ENCODE measurements around the gene B4GALT7.
"Not testable (repeated sequence)": the region's sequence is repeated elsewhere in the genome, so short reads cannot be mapped to it uniquely, and the experiment has no call there.

The B4GALT7 gene, protein sequence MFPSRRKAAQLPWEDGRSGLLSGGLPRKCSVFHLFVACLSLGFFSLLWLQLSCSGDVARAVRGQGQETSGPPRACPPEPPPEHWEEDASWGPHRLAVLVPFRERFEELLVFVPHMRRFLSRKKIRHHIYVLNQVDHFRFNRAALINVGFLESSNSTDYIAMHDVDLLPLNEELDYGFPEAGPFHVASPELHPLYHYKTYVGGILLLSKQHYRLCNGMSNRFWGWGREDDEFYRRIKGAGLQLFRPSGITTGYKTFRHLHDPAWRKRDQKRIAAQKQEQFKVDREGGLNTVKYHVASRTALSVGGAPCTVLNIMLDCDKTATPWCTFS

DNA sequence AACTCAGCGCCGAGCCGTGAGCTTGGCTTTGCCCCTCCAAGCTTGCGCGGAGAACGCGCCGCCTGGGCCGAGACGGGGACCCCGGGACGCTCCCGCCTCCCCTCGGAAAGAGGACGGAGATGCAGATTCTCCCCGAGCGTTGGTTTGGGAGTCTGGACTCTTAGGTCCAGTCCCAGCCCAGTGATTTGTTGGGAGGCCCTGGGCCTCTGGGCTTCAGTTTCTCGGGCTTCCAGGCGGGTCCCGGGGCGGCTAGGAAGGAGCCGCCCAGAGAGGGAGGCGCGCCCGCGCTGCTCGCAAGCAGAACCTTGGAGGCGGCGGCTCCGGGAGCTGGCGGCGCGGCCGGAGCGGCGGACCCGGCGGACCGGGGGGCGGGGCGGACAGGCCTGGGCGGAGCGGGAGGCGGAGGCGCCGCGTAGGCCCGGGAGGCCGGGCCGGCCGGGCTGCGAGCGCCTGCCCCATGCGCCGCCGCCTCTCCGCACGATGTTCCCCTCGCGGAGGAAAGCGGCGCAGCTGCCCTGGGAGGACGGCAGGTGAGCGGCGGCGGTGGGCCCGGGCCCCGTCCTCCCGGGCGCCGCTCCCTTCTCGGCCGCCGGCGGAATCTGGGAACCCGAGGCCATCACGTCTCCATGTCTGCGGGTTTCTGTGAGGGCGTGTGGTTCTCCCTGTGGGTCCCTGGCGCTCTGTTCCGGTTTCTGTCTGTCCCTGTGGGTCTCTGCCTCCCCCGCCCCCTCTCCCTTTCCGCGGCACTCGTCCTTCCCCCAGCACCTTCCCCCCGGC, at the start of gene B4GALT7:
TSS of gene B4GALT7 (plus strand) at position 402 of the 777 bp plus-strand sequence. CDS start at position 481, 79 bp downstream.
- peak; percentile 89 to 90 for DNase-seq

DNA sequence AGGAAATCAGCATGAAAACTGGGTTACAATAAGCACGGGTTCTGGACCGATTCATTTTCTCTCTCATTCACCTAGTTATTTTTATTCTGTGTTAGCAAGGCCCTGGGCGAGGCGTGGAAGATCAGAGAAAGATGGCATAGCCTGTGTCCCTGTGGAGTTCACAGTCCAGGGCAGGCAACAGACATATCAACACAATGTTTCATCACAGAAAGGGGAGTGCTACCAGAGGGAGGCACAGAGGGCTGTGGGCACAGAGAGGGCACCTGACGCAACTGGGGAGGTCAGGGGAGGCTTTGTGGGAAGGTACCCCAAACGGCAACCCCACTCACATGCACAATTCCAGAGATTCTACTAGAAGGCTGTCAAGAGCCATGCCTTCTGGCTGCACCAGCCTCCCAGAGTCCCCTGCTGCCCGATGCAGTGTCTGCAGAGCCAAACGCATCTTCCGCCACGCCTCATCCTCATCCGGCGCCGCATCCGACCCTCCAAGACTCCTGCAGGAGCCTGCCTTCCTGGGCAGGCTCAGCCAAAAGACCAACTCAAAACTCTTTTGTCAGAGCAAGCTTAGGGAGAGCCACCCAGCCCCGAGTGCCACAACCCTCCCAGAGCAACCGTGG, 47.0 kb upstream of the B4GALT7 start:
- no peak for DNase-seq

DNA sequence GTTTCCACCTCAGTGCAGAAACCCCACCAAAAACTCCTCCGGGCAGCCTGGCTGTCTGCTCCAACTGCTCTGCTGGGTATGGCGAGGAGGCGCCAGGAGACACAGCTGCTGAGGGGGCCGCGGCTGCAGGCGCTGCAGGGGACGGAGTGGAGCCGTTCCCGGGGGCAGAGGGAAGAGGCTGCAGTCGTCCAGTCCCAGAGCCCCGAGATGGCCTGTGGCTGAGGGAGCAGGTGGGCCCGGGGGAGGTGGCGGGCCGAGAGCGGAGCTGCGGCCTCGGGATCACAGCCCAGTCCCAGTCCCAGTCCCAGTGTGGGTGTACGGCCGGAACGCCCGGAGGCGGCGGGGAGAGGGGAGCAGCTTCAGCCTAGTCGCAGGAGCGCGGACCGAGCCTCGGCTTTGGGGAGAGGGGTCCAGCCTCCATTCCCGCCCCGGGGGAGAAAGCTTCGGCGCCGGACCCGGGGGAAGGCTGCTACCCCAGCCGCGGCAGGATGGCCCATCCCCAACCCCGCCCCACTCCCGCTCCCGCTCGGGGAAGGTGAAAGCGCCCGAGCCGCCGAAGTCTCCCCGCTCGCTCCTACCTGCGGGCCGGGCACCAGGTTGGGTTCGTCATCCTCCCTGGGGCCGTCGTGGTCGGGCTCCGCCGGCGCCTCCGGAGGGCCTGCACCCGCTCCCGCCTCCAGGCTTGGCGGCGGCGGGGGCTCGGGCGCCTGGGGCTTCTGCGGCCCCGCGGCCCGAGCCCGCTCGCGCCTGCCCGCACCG, 46.1 kb upstream of the B4GALT7 start:
- DNase-seq: peak; percentile 52 to 60

DNA sequence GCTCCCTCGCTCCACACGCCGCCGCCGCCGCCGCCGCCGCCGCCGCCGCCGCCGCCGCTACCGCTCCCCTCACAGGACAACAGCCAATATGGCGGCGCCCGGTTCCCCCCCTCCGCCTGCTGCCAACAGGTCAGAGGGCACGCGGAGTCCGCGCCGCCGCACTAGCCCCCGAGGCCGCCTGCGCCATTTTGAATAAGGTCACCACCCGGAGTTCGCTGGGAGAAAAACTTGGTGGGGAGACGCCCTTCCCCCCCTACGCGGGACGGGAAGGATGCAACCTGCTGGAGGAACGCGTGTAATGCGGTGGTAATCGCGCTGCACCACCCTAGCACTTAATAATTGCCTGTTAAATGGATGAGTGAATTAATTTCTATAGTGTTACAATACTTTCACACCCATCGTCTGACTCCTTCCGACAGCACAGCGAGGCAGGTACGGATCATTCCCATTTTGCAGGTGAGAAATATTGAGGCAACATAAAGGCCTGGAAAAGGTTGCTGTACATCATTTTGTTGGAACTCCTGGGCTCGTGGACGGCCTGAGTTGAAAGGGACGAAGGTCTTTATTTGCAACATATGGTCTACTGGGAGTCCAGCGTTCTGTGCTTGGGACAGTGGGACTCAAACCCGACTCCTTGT, 45.3 kb upstream of the B4GALT7 start, which contains the start of gene FAM193B:
TSS of gene FAM193B (minus strand) at position 90 of the 638 bp plus-strand sequence. CDS start 105 bp downstream, outside the sequence.
- DNase-seq: peak; percentile 97 to 98

DNA sequence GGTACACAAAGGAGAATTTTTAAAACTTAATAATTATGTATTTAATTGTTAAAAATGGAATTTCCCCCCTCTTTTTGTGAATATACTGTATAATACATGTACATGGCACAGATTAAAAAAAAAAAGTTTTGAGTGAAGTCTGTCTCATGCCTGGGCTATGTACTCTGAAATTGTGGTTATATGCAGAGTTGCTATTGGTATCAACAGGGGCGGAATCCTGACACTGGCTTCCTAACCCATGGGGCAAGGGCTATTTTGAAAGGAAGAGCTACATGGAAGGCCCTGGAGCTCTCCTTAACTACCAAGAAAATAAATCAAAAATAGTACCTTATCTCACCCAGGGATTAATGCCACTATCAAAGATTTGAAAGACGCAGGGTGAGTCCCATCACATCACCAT, 44.7 kb upstream of the B4GALT7 start:
- no peak for DNase-seq

DNA sequence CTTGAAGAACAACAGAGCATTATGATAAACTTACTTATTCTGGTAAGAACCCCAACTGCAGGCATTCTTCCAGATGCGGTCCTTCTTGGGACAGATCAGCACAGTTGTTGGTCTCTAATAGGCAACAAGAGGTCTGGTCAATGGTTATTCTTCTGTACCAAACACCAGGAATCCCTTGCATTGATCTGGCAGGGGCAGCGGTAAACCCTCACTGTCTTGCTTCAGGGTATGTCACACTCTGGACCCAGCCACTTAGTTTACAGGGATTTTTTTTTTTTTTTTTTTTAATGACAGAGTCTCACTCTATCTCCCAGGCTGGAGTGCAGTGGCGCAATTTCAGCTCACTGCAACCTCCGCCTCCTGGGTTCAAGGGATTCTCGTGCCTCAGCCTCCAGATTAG, 44.3 kb upstream of the B4GALT7 start:
- no peak for DNase-seq

DNA sequence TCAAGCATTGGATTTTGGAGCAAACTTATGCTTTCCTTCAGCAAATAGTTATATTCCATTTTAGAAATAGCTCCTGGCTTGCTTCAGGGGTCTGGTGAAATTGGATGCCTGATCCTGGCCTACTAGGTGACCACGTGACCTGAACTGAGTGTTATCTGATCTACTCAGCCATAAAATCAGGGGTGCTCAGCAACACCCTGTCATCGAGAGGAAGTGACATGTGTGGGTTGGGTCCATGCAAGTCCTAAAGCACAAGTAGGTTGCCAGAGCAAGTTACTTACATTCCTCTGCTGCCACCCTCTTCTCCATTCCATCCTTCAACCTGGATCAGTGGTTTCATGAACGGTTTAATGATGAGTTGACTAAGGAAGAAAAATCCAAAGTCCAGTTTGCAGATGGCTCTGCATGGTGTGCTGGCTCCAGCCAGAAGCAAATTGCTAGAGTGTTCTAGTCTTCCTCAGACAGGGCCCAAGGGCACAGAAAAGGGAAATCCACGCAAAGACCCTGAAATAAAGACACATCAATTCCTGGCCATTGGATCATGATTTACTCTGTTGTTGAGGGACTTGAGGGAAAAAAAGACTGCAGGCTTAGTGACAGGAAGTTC, 42.8 kb upstream of the B4GALT7 start:
- DNase-seq: no peak

DNA sequence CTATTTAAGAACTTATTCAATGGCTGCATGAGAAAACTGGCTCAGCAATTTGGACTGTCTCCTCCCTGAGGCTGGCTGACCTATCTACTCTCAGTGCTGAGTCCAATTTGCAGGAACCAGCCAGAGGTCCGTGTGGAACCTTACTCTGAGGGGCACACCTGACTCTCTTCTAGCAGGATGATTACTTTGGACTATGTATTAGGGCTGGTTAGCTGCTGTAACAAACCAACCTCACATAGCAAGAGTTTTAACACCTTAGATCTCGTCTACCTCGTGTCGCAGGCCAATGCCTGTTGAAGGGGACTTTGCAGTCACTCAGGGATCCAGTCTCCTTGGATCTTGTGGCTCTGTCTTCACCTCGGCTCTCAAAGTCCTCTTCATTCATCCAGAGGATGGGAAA, 42.1 kb upstream of the B4GALT7 start:
- DNase-seq: no peak

DNA sequence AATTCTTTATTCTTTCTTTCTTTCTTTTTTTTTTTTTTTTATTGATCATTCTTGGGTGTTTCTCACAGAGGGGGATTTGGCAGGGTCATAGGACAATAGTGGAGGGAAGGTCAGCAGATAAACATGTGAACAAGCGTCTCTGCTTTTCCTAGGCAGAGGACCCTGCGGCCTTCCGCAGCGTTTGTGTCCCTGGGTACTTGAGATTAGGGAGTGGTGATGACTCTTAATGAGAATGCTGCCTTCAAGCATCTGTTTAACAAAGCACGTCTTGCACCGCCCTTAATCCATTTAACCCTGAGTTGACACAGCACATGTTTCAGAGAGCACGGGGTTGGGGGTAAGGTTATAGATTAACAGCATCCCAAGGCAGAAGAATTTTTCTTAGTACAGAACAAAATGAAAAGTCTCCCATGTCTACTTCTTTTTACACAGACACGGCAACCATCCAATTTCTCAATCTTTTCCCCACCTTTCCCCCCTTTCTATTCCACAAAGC, 40.4 kb upstream of the B4GALT7 start:
- not testable (repeated sequence) for DNase-seq

DNA sequence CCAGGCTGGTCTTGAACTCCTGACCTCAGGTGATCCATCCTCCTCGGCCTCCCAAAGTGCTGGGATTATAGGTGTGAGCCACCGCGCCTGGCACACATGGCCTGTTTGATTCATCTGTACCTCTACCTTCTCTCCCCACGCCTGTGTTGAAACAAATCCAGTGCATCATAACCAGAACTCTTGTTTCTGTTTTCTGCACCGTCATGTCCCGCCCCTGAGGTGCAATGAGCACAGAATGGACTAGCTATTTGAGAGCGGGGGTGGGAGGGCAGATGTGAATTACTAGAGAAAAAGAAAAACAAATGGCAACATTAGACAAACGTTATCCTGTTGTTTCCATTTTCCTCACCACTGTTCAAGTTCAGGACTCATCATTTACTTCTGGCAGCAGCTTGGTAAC, 34.9 kb upstream of the B4GALT7 start:
- DNase-seq: no peak

DNA sequence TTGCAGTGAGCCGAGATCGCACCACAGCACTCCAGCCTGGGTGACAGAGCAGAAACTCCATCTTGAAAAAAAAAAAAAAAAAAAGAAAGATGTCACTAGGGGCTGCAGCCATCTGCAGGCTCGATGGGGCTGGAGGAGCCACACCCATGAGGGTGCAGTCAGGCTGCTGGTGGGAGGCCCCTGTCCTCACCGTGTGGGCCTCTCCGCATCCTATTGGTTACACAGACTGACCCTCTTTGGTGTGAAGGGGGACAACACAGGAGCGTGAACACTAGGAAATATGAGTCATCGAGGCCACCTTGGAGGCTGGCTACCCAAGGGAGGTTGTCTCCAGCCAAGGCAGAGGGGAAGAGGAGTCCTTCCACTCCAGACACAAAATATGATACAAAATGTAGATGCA, 31.6 kb upstream of the B4GALT7 start:
- DNase-seq: no peak

DNA sequence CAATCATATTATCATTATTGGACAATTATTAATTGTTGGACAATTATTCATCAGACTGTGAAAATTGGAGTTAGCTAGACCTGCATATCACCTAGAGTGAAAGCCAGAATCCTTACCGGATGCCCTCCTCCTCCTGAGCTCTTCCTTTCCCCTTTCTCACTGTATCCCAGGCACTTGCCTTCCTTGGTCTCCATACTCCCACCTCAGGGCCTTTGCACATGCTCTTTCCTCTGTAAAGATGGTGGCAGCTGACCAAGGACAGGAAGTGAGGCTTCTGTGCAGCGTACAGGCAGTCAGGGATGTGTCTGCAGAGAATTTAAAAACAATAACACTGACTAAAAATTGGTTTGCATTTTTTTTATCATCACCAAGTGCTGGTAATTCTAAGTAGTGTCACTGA, 30.0 kb upstream of the B4GALT7 start:
- no peak for DNase-seq

DNA sequence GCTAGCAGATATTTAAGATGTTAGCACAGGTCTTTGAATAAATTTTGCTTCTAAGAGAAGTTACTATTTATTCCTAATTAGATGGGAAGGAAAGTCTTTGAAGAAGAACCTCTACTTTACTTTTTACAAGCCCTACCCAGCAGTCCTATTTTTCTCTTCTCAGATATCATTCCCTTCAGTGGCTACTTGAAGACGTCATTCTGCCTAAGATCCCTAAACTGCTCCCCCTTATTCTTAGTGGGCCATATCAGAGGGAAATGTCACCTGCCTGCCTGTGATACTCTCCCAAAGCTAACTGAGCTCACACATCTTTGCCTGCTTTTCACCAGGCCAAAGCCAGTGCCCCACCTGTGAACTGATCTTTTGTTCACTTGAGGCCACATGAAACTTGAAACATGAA, 24.4 kb upstream of the B4GALT7 start:
- DNase-seq: no peak

DNA sequence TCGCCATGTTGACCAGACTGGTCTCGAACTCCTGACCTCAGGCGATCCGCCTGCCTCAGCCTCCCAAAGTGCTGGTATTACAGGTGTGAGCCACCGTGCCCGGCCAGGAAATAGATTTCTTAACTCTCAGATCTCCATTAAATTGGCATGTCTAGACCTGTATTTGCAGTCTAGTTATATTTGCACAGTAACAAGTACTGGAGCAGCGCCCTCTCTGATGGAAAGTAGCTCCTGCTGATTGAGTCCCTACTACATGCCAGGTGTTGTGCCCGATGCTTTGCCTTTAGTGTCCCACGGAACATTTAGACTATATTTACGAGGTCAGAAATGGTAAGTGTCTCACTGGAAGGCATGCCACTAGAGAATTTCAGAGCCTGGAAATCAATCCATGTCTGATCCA, 23.8 kb upstream of the B4GALT7 start:
- no peak for DNase-seq

DNA sequence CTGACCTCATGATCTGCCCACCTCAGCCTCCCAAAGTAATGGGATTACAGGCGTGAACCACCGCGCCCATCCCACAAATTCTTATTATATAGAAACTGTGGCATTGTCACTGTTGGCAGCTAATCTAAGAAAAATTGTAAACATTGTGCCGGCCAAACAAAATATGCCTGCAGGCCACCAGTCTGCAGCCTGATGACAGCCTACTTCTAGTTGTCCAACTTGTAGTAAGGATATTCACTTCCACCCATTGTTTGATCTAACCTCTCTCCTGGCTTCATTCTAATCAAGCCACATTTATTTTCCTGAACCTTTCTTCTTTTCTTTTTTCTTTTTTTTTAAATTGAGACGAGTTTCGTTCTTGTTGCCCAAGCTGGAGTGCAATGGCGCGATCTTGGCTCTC, 21.6 kb upstream of the B4GALT7 start:
- DNase-seq: no peak

DNA sequence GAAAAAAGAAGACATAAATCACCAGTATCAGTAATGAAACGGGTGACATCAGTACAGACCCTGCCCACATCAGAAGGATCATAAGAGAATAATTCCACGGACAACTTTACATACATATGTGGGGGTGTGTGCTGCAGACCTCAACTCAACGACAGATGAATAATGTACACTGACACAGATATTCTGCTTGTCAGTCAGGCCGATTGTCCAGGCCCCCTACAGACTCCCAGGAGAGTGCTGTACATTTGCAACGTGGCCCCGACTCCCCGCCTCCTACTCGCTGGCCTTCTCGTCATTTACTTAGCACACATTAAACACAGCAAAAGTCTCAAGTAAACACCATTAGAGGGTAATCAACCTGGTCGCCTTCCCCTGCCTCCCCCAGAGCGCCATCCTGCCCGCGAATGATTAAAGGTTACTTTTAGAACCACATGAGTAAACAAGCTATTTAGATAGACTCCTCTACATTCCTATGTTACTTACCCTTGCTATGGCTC, 11.5 kb upstream of the B4GALT7 start:
- DNase-seq: no peak

DNA sequence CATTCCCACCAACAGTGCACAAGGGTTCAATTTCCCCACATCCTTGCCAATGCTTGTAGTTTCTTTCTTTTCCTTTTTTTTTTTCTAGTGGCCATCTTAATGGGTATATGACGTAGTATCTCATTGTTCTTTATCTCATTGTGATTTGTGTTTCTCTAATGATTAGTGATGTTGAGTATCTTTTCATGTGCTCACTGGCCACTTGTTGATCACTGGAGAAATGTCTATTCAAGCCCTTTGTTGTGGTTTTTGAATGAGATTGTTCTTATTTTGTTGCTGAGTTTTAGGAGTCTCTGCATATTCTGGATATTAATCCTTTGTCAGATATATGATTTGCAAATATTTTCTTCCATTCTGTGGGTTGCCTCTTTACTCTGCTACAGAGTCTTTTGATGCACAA, 9.5 kb upstream of the B4GALT7 start:
- no peak for DNase-seq

DNA sequence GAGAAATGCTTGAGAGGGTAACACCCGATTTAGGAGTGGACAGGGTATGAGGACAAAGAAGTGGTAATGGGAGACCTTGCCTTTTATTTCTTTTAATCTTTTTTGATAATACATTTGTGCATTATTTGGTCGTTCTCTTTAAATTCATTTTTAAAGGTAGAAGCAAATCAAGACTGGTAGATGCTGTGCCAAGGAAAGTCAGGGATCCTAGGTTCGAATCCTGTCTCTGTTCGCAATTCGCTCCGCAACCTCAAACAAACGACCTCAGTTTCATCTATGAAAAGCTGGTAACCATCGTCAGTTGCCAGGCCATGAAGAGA, 8.3 kb upstream of the B4GALT7 start:
- no peak for DNase-seq

DNA sequence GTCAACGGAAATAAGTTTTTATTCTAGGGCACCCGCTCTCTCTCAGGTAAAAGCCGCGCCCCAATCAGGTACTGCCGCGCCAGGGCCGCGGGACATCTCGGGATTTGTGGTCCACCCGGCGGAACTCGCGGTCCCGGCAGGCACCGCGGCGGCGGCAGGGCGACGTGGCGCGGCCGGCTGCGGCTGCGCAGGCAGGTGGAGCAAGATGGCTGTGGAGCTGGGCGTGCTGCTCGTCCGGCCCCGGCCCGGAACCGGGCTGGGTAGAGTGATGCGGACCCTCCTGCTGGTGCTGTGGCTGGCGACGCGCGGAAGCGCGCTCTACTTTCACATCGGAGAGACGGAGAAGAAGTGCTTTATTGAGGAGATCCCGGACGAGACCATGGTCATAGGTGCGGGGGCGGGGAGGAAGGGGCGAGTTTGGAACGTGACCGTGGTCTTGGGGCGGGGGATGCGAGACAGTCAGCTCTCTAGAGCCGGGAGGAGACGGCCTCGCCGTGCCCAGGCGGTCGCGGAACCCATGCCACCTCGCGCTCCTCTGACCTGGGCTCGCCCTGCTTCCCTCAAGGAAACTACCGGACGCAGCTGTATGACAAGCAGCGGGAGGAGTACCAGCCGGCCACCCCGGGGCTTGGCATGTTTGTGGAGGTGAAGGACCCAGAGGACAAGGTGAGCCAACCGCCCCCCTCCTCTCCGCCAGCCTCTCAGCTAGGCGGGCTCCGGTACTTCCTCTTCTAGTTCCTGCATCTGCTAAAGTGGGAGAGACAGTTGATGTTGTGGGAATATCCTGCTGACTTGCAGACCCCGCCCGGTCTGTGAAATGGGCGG, 7.7 kb upstream of the B4GALT7 start, which contains the start of gene TMED9:
TSS of gene TMED9 (plus strand) at position 194 of the 825 bp plus-strand sequence. CDS start at position 206, 12 bp downstream.
- DNase-seq: peak; percentile 84 to 87

DNA sequence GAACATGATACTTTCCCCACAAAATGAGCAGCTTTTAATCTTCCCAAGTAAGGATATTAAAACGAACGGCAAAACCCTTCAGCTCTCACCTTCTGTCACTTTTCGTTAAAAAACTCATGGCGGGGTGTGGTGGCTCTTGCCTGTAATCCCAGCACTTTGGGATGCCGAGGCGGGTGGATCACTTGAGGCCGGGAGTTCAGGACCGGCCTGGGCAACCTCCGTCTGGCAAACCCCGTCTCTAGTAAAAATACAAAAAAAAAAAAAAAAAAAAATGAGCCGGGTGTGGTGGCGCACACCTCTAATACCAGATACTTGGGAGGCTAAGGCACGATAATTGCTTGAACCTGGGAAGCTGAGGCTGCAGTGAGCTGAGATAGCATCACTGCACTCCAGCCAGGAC, 7.0 kb upstream of the B4GALT7 start:
- DNase-seq: no peak

DNA sequence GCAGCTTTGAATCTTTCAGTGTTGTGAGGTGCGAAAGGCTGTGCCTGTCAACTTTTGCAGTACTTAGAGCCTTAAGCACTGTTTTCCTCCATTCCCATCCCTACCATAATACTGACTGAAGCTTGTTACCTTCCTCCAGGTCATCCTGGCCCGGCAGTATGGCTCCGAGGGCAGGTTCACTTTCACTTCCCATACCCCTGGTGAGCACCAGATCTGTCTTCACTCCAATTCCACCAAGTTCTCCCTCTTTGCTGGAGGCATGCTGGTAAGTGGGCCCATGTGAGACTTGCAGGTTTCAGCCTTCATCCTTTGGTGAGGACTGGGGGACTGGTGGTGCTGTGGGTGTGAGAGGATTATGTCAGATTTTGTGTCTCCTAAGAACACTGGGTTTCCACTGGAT, 6.4 kb upstream of the B4GALT7 start:
- DNase-seq: no peak
